HPDE6-E6E7 (cell line): ENCODE results near the gene MPRIP.

ENCODE experiments used
- DNase-seq: peaks from one replicate; pipeline ENCODE4 v3.0.0; 2011; ENCODE audit warnings: missing footprints; ENCODE audit errors: extremely low spot score

MPRIP gene

GRCh38 chr17:17087424-17088015 is 45.3 kb downstream of the MPRIP start:
- no peak for DNase-seq

- no peak for DNase-seq
Observed at GRCh38 chr17:17088086-17088485, 45.8 kb downstream of the MPRIP start.

- DNase-seq, result no peak
Observed at GRCh38 chr17:17088541-17089525, 46.6 kb downstream of the MPRIP start.

- no peak for DNase-seq
Observed at GRCh38 chr17:17089796-17090641, 47.8 kb downstream of the MPRIP start.

- peak; percentile 83 for DNase-seq
Observed at GRCh38 chr17:17090642-17091103, 48.4 kb downstream of the MPRIP start.

GRCh38 chr17:17091276-17091675 is 49.0 kb downstream of the MPRIP start:
- no peak for DNase-seq

GRCh38 chr17:17091856-17092756 is 49.8 kb downstream of the MPRIP start:
- no peak for DNase-seq

- no peak for DNase-seq
Observed at GRCh38 chr17:17093764-17094163, 51.5 kb downstream of the MPRIP start.

- no peak for DNase-seq
Observed at GRCh38 chr17:17096438-17097178, 54.4 kb downstream of the MPRIP start.

GRCh38 chr17:17097763-17098345 is 55.6 kb downstream of the MPRIP start:
- DNase-seq, result no peak

- DNase-seq, result no peak
Observed at GRCh38 chr17:17098551-17099179, 56.4 kb downstream of the MPRIP start.

- DNase-seq, result no peak
Observed at GRCh38 chr17:17102176-17102575, 59.9 kb downstream of the MPRIP start.

- DNase-seq, result no peak
Observed at GRCh38 chr17:17103160-17103559, 60.9 kb downstream of the MPRIP start.

- DNase-seq, result no peak
Observed at GRCh38 chr17:17104036-17104435, 61.8 kb downstream of the MPRIP start.

- DNase-seq, result no peak
Observed at GRCh38 chr17:17104494-17104893, 62.2 kb downstream of the MPRIP start.

GRCh38 chr17:17105976-17106375 is 63.7 kb downstream of the MPRIP start:
- no peak for DNase-seq

- no peak for DNase-seq
Observed at GRCh38 chr17:17106756-17107155, 64.5 kb downstream of the MPRIP start.

- no peak for DNase-seq
Observed at GRCh38 chr17:17107281-17107680, 65.0 kb downstream of the MPRIP start.

- DNase-seq, result no peak
Observed at GRCh38 chr17:17107891-17108431, 65.7 kb downstream of the MPRIP start.
